Measurements from ENCODE around the gene OSBPL5. TPM values are rescaled to one million over a fixed set of nuclear protein-coding genes. Genes with fewer than 3 reads are reported as not detected.
A peak's percentile ranks its signal among the peaks of the same experiment; 100 is the strongest.

OSBPL5 gene
- total and polyA plus RNA-seq, 9 of the 15 experiments (the other 6 are each of a cell fraction or from before 2014, with no cell fraction given): 0.06 to 14.8 (median 3.2) TPM

- TF ChIP-seq MBD1 (CRISPR knock-in tag; IDR thresholded peaks at IDR 0.05) (no peak), SP1 (CRISPR knock-in tag; IDR thresholded peaks at IDR 0.05) (peak; percentile 42; the same call in 1 of the 2 replicates), GTF2F1 (IDR thresholded peaks at IDR 0.05; ENCODE audit: low read depth, low read length) (no peak), RBM34 (IDR thresholded peaks at IDR 0.05; ENCODE audit: borderline replicate concordance, insufficient read depth, low read length) (no peak), JUNB (CRISPR knock-in tag; conservative IDR thresholded peaks at IDR 0.05) (peak; percentile 57; the same call in 1 of the 2 replicates), RAD21 (CRISPR knock-in tag; conservative IDR thresholded peaks at IDR 0.05 in 1 of 2, IDR thresholded peaks at IDR 0.05 in 1 of 2) (peak in 1 of 2 experiments; percentile 15; a peak in 1 of 4 replicates), CUX1 (CRISPR knock-in tag; IDR thresholded peaks at IDR 0.05) (no peak), ZNF668 (CRISPR knock-in tag; IDR thresholded peaks at IDR 0.05) (0 out of 2 replicates have a peak, but pooled peaks have one; percentile 31), CREM (IDR thresholded peaks at IDR 0.05; ENCODE audit: low read depth) (0 out of 2 replicates have a peak, but pooled peaks have one; percentile 46), FOXM1 (IDR thresholded peaks at IDR 0.05; ENCODE audit: low read depth) (0 out of 2 replicates have a peak, but pooled peaks have one; percentile 24), FOXM1 (CRISPR knock-in tag; IDR thresholded peaks at IDR 0.05; ENCODE audit: low read depth) (no peak), ZNF79 (CRISPR knock-in tag; IDR thresholded peaks at IDR 0.05; ENCODE audit: low read depth) (no peak), E2F1 (CRISPR knock-in tag; IDR thresholded peaks at IDR 0.05) (peak; percentile 48; the same call in 1 of the 2 replicates), RNF219 (CRISPR knock-in tag; IDR thresholded peaks at IDR 0.05) (no peak), EHMT2 (IDR thresholded peaks at IDR 0.05) (peak; percentile 44; the same call in 1 of the 2 replicates), ZBTB1 (CRISPR knock-in tag; IDR thresholded peaks at IDR 0.05; ENCODE audit: borderline replicate concordance, low read depth) (no peak)
Observed at GRCh38 chr11:3058753-3059664, 106.1 kb downstream of the OSBPL5 start (continued).
